Activated CD4-positive, alpha-beta T cell treated with anti-CD3 and anti-CD28 coated beads, Interleukin-2, amount 50 U/mL, for 4 hours (primary cell): Measurements from ENCODE around the gene SMIM43.
A peak's percentile ranks its signal among the peaks of the same experiment; 100 is the strongest.
"Not testable (repeated sequence)": the region's sequence is repeated elsewhere in the genome, so short reads cannot be mapped to it uniquely, and the experiment has no call there.

ENCODE experiments used
- DNase-seq, 2 experiments: peaks; one replicate each; pipeline ENCODE4 v3.0.0-alpha.2; 2020

SMIM43 gene

GRCh38 chr4:121733942-121734341 is 31.0 kb downstream of the SMIM43 start:
- no peak for DNase-seq

- not testable (repeated sequence) for DNase-seq
These were observed 35.2 kb downstream of the SMIM43 start for GRCh38 chr4:121729753-121730152.

- DNase-seq = no peak
These were observed 36.2 kb downstream of the SMIM43 start for GRCh38 chr4:121728798-121729226.

GRCh38 chr4:121728066-121728465 is 36.9 kb downstream of the SMIM43 start:
- no peak for DNase-seq

- no peak for DNase-seq
These were observed 38.2 kb downstream of the SMIM43 start for GRCh38 chr4:121726642-121727268.

GRCh38 chr4:121724671-121725070 is 40.3 kb downstream of the SMIM43 start:
- DNase-seq = no peak

- no peak for DNase-seq
These were observed 43.3 kb downstream of the SMIM43 start for GRCh38 chr4:121721700-121722099.

- no peak for DNase-seq
These were observed 44.9 kb downstream of the SMIM43 start for GRCh38 chr4:121720109-121720508.

GRCh38 chr4:121717680-121718237 is 47.2 kb downstream of the SMIM43 start:
- no peak for DNase-seq

- DNase-seq = no peak
These were observed 50.4 kb downstream of the SMIM43 start for GRCh38 chr4:121714548-121714947.

GRCh38 chr4:121712783-121713182 is 52.2 kb downstream of the SMIM43 start:
- no peak for DNase-seq

GRCh38 chr4:121712001-121712651 is 52.8 kb downstream of the SMIM43 start:
- DNase-seq = no peak

GRCh38 chr4:121711263-121712000 is 53.5 kb downstream of the SMIM43 start:
- DNase-seq = peak in 1 of 2 experiments; percentile 10

- no peak for DNase-seq
These were observed 55.1 kb downstream of the SMIM43 start for GRCh38 chr4:121709766-121710405.
